MCF 10A (cell line): Measurements from ENCODE around the gene LRTM2. TPM values are rescaled to one million over a fixed set of nuclear protein-coding genes. Genes with fewer than 3 reads are reported as not detected.

Experiments used
- BruUV-seq: library from RNA; stranded (reverse); fragments of 400-500 nt; replicated peaks from 2 replicates; lab custom pipeline; 2021; lab: Mats Ljungman, UMichigan
- CTCF ChIA-PET: fragments of 300-600 bp; sonication (Branson Sonifier 250); formaldehyde crosslinking; extraction: SDS; loops from one replicate; lab custom pipeline; 2021; ENCODE audit warnings: antibody characterized with exemption, inconsistent platforms; lab: Yijun Ruan, JAX
- POLR2A ChIA-PET: fragments of 300-600, 350-650 bp; sonication (Branson Sonifier 250); formaldehyde crosslinking; extraction: SDS; loops from one replicate; lab custom pipeline; 2020; ENCODE audit warnings: antibody characterized with exemption, inconsistent platforms; lab: Yijun Ruan, JAX
- DNase-seq: peaks from one replicate; pipeline ENCODE4 v3.0.0-alpha.2; 2018; ENCODE audit not compliant: unreplicated experiment
- H3K27ac Mint-ChIP-seq: one replicate; pipeline ENCODE4 v1.8.0; 2022; ENCODE audit warnings: mild to moderate bottlenecking, low read depth, mixed read lengths; ENCODE audit not compliant: unreplicated experiment
- H3K27me3 Mint-ChIP-seq: one replicate; pipeline ENCODE4 v1.8.0; 2022; ENCODE audit warnings: mixed read lengths; ENCODE audit not compliant: insufficient read depth, unreplicated experiment
- H3K36me3 Mint-ChIP-seq: one replicate; pipeline ENCODE4 v1.8.0; 2022; ENCODE audit warnings: mild to moderate bottlenecking, moderate library complexity, mixed read lengths; ENCODE audit not compliant: insufficient read depth, unreplicated experiment
- H3K4me1 Mint-ChIP-seq: one replicate; pipeline ENCODE4 v1.8.0; 2022; ENCODE audit warnings: mixed read lengths; ENCODE audit not compliant: insufficient read depth, unreplicated experiment
- H3K4me3 Mint-ChIP-seq: one replicate; pipeline ENCODE4 v1.8.0; 2022; ENCODE audit warnings: mild to moderate bottlenecking, moderate library complexity, mixed read lengths; ENCODE audit not compliant: unreplicated experiment
- H3K9me3 Mint-ChIP-seq: one replicate; pipeline ENCODE4 v1.8.0; 2022; ENCODE audit warnings: mixed read lengths; ENCODE audit not compliant: unreplicated experiment
- intact Hi-C: fragments of 100-400 bp; cut with micrococcal nuclease; formaldehyde crosslinking; loops from 2 replicates; pipeline ENCODE4 v1.14.1; 2022
- total RNA-seq: library from RNA; stranded (reverse); gene quantifications from 2 replicates; pipeline ENCODE4 v1.2.3, GENCODE V29; 2022
- TF ChIP-seq, protein P1 (sequence below): fragments of 200-600 bp; IDR thresholded peaks from one replicate; pipeline ENCODE4 v1.8.0; 2022; ENCODE audit warnings: antibody characterized with exemption, mild to moderate bottlenecking; ENCODE audit not compliant: unreplicated experiment

LRTM2 gene
- total RNA-seq, 1 experiment from 2014 or later: not detected

DNA sequence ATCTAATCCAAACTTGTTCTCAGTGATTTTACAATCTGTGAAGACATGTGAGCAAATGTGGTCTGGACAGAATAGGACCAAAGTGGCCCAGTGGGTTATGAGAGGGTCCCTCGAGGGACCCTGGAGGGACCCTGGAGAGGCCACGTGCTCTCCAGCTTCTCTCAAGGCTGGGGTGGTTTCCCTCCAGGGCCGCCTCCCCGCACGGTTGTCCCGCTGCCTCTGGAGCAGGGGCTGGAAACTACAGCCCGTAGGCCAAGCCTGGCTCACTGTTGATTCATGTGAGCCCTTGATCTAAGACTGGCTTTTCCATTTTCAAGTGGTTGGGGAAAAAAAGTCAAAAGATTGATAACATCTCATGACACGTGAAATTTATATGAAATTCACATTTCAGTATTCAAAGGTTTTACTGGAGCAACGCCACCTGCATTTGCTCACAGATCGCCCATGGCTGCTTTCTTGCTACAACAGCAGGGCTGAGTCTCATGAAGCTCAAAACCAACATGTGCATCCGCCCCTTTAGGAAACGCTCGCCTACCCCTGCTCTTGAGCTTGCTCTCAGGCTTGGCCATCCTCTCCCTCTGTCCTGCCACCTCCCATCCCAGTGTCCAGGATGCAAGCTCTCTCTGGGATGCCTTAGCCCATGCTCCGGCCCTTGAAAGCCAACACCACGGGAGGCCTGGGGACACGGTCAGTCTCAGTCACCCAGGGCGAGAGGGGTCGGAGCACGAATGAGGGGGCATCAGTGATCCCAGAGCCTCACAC, 12.1 kb upstream of the LRTM2 start:
- CTCF ChIA-PET: interaction anchor here (0.9 kb wide), 1 partner anchor 623 kb away, joined by 4 read pairs; no protein-coding TSS in a partner anchor
- Mint-ChIP-seq H3K36me3 (no peaks in the 10 kb centered on the region), H3K4me3 (no peak overlapping the region), H3K27ac (no peak overlapping the region), H3K4me1 (peaks cover 5% of the 10 kb centered on the region), H3K27me3 (no peaks in the 10 kb centered on the region), H3K9me3 (peaks cover 7% of the 10 kb centered on the region)
- BruUV-seq: no TSS peak
- TF ChIP-seq, protein P1, sequence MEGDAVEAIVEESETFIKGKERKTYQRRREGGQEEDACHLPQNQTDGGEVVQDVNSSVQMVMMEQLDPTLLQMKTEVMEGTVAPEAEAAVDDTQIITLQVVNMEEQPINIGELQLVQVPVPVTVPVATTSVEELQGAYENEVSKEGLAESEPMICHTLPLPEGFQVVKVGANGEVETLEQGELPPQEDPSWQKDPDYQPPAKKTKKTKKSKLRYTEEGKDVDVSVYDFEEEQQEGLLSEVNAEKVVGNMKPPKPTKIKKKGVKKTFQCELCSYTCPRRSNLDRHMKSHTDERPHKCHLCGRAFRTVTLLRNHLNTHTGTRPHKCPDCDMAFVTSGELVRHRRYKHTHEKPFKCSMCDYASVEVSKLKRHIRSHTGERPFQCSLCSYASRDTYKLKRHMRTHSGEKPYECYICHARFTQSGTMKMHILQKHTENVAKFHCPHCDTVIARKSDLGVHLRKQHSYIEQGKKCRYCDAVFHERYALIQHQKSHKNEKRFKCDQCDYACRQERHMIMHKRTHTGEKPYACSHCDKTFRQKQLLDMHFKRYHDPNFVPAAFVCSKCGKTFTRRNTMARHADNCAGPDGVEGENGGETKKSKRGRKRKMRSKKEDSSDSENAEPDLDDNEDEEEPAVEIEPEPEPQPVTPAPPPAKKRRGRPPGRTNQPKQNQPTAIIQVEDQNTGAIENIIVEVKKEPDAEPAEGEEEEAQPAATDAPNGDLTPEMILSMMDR: no peak
- POLR2A ChIA-PET: interaction anchor here (0.6 kb wide), 1 partner anchor 530 kb away, joined by 3 read pairs; no protein-coding TSS in a partner anchor
- intact Hi-C loops: no loop called here
- DNase-seq: no peak

- Mint-ChIP-seq H3K36me3 (no peaks in the 10 kb centered on the region), H3K27me3 (no peaks in the 10 kb centered on the region), H3K27ac (no peak overlapping the region), H3K4me1 (peaks cover 5% of the 10 kb centered on the region), H3K4me3 (no peak overlapping the region), H3K9me3 (peaks cover 7% of the 10 kb centered on the region)
- TF ChIP-seq, protein P1: no peak
- CTCF ChIA-PET: interaction anchor here (0.9 kb wide), 1 partner anchor 622 kb away, joined by 4 read pairs; no protein-coding TSS in a partner anchor
- no peak for DNase-seq
- intact Hi-C loops: no loop called here
- POLR2A ChIA-PET: interaction anchor here (0.6 kb wide), 1 partner anchor 530 kb away, joined by 3 read pairs; no protein-coding TSS in a partner anchor
- BruUV-seq: no TSS peak
Observed at GRCh38 chr12:1808798-1809480, 11.4 kb upstream of the LRTM2 start.

- Mint-ChIP-seq H3K27ac (no peak overlapping the region), H3K27me3 (no peaks in the 10 kb centered on the region), H3K9me3 (peaks cover under 1% of the 10 kb centered on the region), H3K4me3 (no peak overlapping the region), H3K36me3 (no peaks in the 10 kb centered on the region), H3K4me1 (peaks cover 5% of the 10 kb centered on the region)
- no TSS peak for BruUV-seq
- POLR2A ChIA-PET: interaction anchor here (0.6 kb wide), 1 partner anchor 879 kb away, joined by 3 read pairs; no protein-coding TSS in a partner anchor
- DNase-seq: no peak
- TF ChIP-seq, protein P1: no peak
- intact Hi-C loops: no loop called here
- CTCF ChIA-PET: no interaction called here
Observed at GRCh38 chr12:1809591-1810190, 10.7 kb upstream of the LRTM2 start.
